K562 (cell line): ENCODE data around the gene CLNK. TPM values are rescaled to one million over a fixed set of nuclear protein-coding genes. Genes with fewer than 3 reads are reported as not detected.
A peak's percentile ranks its signal among the peaks of the same experiment; 100 is the strongest.

Source experiments
- ATAC-seq: fragments of 200-7000 bp; cut with Tn5 transposase; 3 replicates; pipeline ENCODE4 v1.9.1; 2020; ENCODE audit warnings: moderate library complexity
- BruUV-seq: library from RNA; stranded (reverse); fragments of 400-500 nt; replicated peaks from 2 replicates; lab custom pipeline; 2021; lab: Mats Ljungman, UMichigan
- CTCF ChIA-PET: fragments of 300-600 bp; formaldehyde crosslinking; extraction: SDS; loops from one replicate; lab custom pipeline; 2021; ENCODE audit warnings: low intra/inter-chr PET ratio; lab: Yijun Ruan, JAX
- POLR2A ChIA-PET: fragments of 300-600, 350-650 bp; sonication (Branson Sonifier 250); formaldehyde crosslinking; extraction: SDS; loops from one replicate; lab custom pipeline; 2021; ENCODE audit warnings: antibody characterized with exemption, inconsistent platforms; lab: Yijun Ruan, JAX
- DNase-seq, 4 experiments: peaks; one replicate each; pipeline versions ENCODE4 v3.0.0 to v3.0.0-alpha.2; 2011 to 2018; ENCODE audit warnings: low spot score in 3 of 4, mixed read lengths in 3 of 4; ENCODE audit errors: extremely low read depth in 1 of 4
- FAIRE-seq: peaks from 2 replicates; lab custom pipeline; 2011; peaks lifted over from hg19 to GRCh38; lab: Jason Lieb, UNC
- H2AFZ ChIP-seq: 2 replicates; pipeline ENCODE4 v1.6.0; 2011; ENCODE audit warnings: low read depth, low read length, control low read depth, inconsistent platforms
- H3K27ac ChIP-seq: fragments of 200-600 bp; 3 replicates; pipeline ENCODE4 v1.8.0; 2011; ENCODE audit warnings: low read depth, mild to moderate bottlenecking, control low read depth, inconsistent platforms, low read length, moderate library complexity, mixed read lengths; ENCODE audit errors: extremely low read depth
- H3K27me3 ChIP-seq, 2 experiments: fragments of 300-600 bp in 1 of 2; 2 replicates in 1 of 2; 3 replicates in 1 of 2; pipeline versions ENCODE4 v1.6.0 to v1.8.0; 2011; ENCODE audit warnings: inconsistent platforms in 2 of 2, low read length in 2 of 2, mild to moderate bottlenecking in 1 of 2, mixed read lengths in 1 of 2, moderate library complexity in 1 of 2; ENCODE audit not compliant: control insufficient read depth in 2 of 2, insufficient read depth in 2 of 2
- H3K36me3 ChIP-seq: fragments of 300-600 bp; 3 replicates; pipeline ENCODE4 v1.8.0; 2011; ENCODE audit warnings: mild to moderate bottlenecking, low read length, inconsistent platforms; ENCODE audit not compliant: control insufficient read depth, insufficient read depth
- H3K4me1 ChIP-seq, 2 experiments: fragments of 200-600 bp in 1 of 2; replicated peaks in 1 of 2; 2 replicates in 1 of 2; 3 replicates in 1 of 2; pipeline versions ENCODE4 v1.5.1 to v1.8.0; 2011; ENCODE audit warnings: inconsistent platforms in 2 of 2, low read length in 2 of 2, mild to moderate bottlenecking in 1 of 2, mixed read lengths in 1 of 2, moderate library complexity in 1 of 2; ENCODE audit not compliant: control insufficient read depth in 2 of 2, insufficient read depth in 2 of 2
- H3K4me2 ChIP-seq: 2 replicates; pipeline ENCODE4 v1.6.1; 2011; ENCODE audit warnings: low read length, control low read depth, inconsistent platforms, mixed read lengths; ENCODE audit not compliant: insufficient read depth
- H3K4me3 ChIP-seq: fragments of 200-600 bp; sonication (generic), shearing (Covaris generic); 2 replicates; pipeline ENCODE4 v1.5.1; 2016; ENCODE audit warnings: control low read depth, inconsistent platforms
- H3K79me2 ChIP-seq: fragments of 200-600 bp; 3 replicates; pipeline ENCODE4 v1.8.0; 2011; ENCODE audit warnings: low read length, inconsistent platforms; ENCODE audit not compliant: control insufficient read depth, insufficient read depth
- H3K9ac ChIP-seq, 2 experiments: 2 replicates each; pipeline versions ENCODE4 v1.6.0 to v1.6.1; 2011; ENCODE audit warnings: low read depth in 2 of 2, low read length in 2 of 2, control low read depth in 1 of 2, inconsistent platforms in 1 of 2, mild to moderate bottlenecking in 1 of 2, mixed read lengths in 1 of 2; ENCODE audit not compliant: insufficient read depth in 1 of 2
- H3K9me1 ChIP-seq: one replicate; pipeline ENCODE4 v1.6.0; 2011; ENCODE audit warnings: inconsistent platforms, mild to moderate bottlenecking, low read length, moderate library complexity; ENCODE audit not compliant: control insufficient read depth, insufficient read depth
- H3K9me3 ChIP-seq: replicated peaks from 2 replicates; pipeline ENCODE4 v1.5.1; 2011; ENCODE audit warnings: low read depth, low read length, inconsistent platforms; ENCODE audit not compliant: control insufficient read depth, insufficient read depth
- H4K20me1 ChIP-seq: replicated peaks from 2 replicates; pipeline ENCODE4 v1.6.1; 2011; ENCODE audit warnings: low read length, inconsistent platforms, mixed read lengths; ENCODE audit not compliant: control insufficient read depth, insufficient read depth
- E2F3 ChIP-seq: fragments of 250-450 bp; sonication (Bioruptor Pico); IDR thresholded peaks from 2 replicates; pipeline ENCODE4 v1.4.0; 2020; ENCODE audit warnings: mild to moderate bottlenecking
- KDM1A ChIP-seq, 2 experiments: fragments of 450-650 bp; IDR thresholded peaks; 2 replicates each; pipeline ENCODE4 v1.6.1; 2016; ENCODE audit warnings: mild to moderate bottlenecking in 2 of 2
- NR4A1 ChIP-seq, 2 experiments: fragments of 250-450 bp in 1 of 2; fragments of 450-650 bp in 1 of 2; sonication (Bioruptor Pico) in 1 of 2; IDR thresholded peaks; 2 replicates each; pipeline versions ENCODE4 v1.4.0 to v1.6.1; 2016 to 2020; ENCODE audit warnings: mild to moderate bottlenecking in 2 of 2, missing compliant biosample characterization in 1 of 2, missing genetic modification characterization in 1 of 2, moderate library complexity in 1 of 2
- TSHZ1 ChIP-seq: fragments of 250-450 bp; sonication (Bioruptor Pico); IDR thresholded peaks from 2 replicates; pipeline ENCODE4 v1.4.0; 2020; ENCODE audit warnings: mild to moderate bottlenecking, moderate library complexity
- ZC3H4 ChIP-seq: sonication (generic); formaldehyde crosslinking; IDR thresholded peaks from 2 replicates; pipeline ENCODE4 v1.9.0; 2021; ENCODE audit warnings: missing genetic modification reagents, borderline replicate concordance
- WGBS: fragments of 100-300 bp; shearing (Covaris generic); methylation state at CpG from one replicate; pipeline ENCODE4 v1.1.6; 2016; ENCODE audit warnings: low coverage, mixed read lengths; ENCODE audit not compliant: insufficient coverage; ENCODE audit errors: missing lambda C conversion rate; 5-methylcytosine and 5-hydroxymethylcytosine counted together
- in situ Hi-C: fragments of 300-500 bp; cut with MboI; formaldehyde crosslinking; loops from 4 replicates; pipeline ENCODE4 v1.15.0; 2018; ENCODE audit warnings: inconsistent platforms, mixed read lengths
- intact Hi-C: fragments of 100-400 bp; cut with micrococcal nuclease; formaldehyde crosslinking; loops from 2 replicates; pipeline ENCODE4 v1.14.2; 2022
- polyA plus RNA-seq, 8 experiments: library from polyadenylated mRNA; depleted of rRNA in 4 of 8; stranded (reverse) in 5 of 8; unstranded in 3 of 8; fragments of >200 nt; fragmentation: Nextera tagmentation in 2 of 8; fragmentation: Illumina TruSeq in 1 of 8; extraction: Ambion mirVana in 2 of 8; extraction: Trizol in 1 of 8; gene quantifications; 2 replicates each; pipeline versions ENCODE4 v1.2.1 to v1.2.3, GENCODE V29; 2011 to 2014; ENCODE audit warnings: inconsistent platforms in 1 of 8, missing spikeins in 1 of 8
- total RNA-seq, 7 experiments: library from RNA; depleted of rRNA in 6 of 7; stranded (reverse); fragments of >200 nt in 6 of 7; fragmentation: Illumina TruSeq in 2 of 7; extraction: Trizol in 2 of 7; gene quantifications; 2 replicates each; pipeline versions ENCODE4 v1.2.1 to v1.2.3, GENCODE V29; 2011 to 2021; ENCODE audit warnings: low replicate concordance in 1 of 7

The CLNK gene
- total and polyA plus RNA-seq, 9 of the 15 experiments (the other 6 are each of a cell fraction or from before 2014, with no cell fraction given): not detected

GRCh38 chr4:10466161-10466560 lies 218.4 kb downstream of the CLNK start:
- H3K4me3 ChIP-seq: no peak overlapping the region
- ChIA-PET POLR2A (interaction anchor here (0.7 kb wide), 1 partner anchor 346 kb away, joined by 3 read pairs; no protein-coding TSS in a partner anchor), CTCF (no interaction called here)
- no TSS peak for BruUV-seq
- H3K4me2 ChIP-seq: no peak overlapping the region
- peaks cover 6 to 9% of the 10 kb centered on the region in 2 experiments; a peak in 4 of 5 replicates for H3K4me1 ChIP-seq
- peaks cover under 1% of the 10 kb centered on the region; the same call in 1 of the 3 replicates for H3K79me2 ChIP-seq
- H2AFZ ChIP-seq: 0 out of 2 replicates have a peak overlapping the region, but pooled peaks have one; percentile 14
- TF ChIP-seq ZC3H4 (CRISPR knock-in tag) (no peak), KDM1A (IDR thresholded peaks at IDR 0.05) (no peak), E2F3 (CRISPR knock-in tag) (no peak), TSHZ1 (no peak), NR4A1 (CRISPR knock-in tag; IDR thresholded peaks at IDR 0.05) (no peak), NR4A1 (tag; IDR thresholded peaks at IDR 0.05) (no peak)
- in situ Hi-C loops (loop anchor here (10.0 kb wide), 1 partner anchor 59 kb away; no protein-coding TSS in a partner anchor), intact Hi-C loops (no loop called here)
- H3K36me3 ChIP-seq: no peaks in the 10 kb centered on the region
- H3K27ac ChIP-seq: no peak overlapping the region
- no peak for ATAC-seq
- no peak for DNase-seq
- H3K27me3 ChIP-seq: no peaks in the 10 kb centered on the region
- no peaks in the 10 kb centered on the region; the same call in 1 of the 2 replicates for H3K9me3 ChIP-seq
- H4K20me1 ChIP-seq: no peaks in the 10 kb centered on the region
- no peak for FAIRE-seq
- H3K9ac ChIP-seq: no peak overlapping the region
- WGBS: 25% methylated on average over 5 of the region's 5 CpGs
- H3K9me1 ChIP-seq: no peaks in the 10 kb centered on the region
